Right atrium auricular region (tissue), 2 donors: ENCODE measurements around the gene SMIM21. TPM values are rescaled to one million over a fixed set of nuclear protein-coding genes. Genes with fewer than 3 reads are reported as not detected.

Experiments
- DNase-seq: peaks from one replicate; pipeline ENCODE4 v3.0.0-alpha.2; 2019; ENCODE audit warnings: low spot score
- H3K27ac ChIP-seq, 2 donors: fragments of 200-600 bp; sonication (generic); 1 replicate in 1 of 2; 2 replicates in 1 of 2; pipeline ENCODE4 v1.5.1; 2016 to 2019
- H3K27me3 ChIP-seq, 2 donors: fragments of 200-600 bp; sonication (generic); one replicate each; pipeline versions ENCODE4 v1.5.1 to v1.6.0; 2017 to 2019
- H3K36me3 ChIP-seq: fragments of 200-600 bp; sonication (generic); one replicate; pipeline ENCODE4 v1.5.1; 2016
- H3K4me1 ChIP-seq, 2 donors: fragments of 200-600 bp; sonication (generic); one replicate each; pipeline versions ENCODE4 v1.5.1 to v1.6.0; 2017 to 2019
- H3K4me3 ChIP-seq, 2 donors: fragments of 200-600 bp; sonication (generic); 1 replicate in 1 of 2; 2 replicates in 1 of 2; pipeline ENCODE4 v1.5.1; 2017 to 2019; ENCODE audit warnings: mild to moderate bottlenecking in 1 of 2, moderate library complexity in 1 of 2
- H3K9me3 ChIP-seq, 2 donors: fragments of 200-600 bp; sonication (generic); one replicate each; pipeline ENCODE4 v1.5.1; 2019
- CTCF ChIP-seq, 2 donors: fragments of 200-600 bp; sonication (generic); IDR thresholded peaks; one replicate each; pipeline ENCODE4 v1.5.1; 2019; ENCODE audit warnings: antibody characterized with exemption in 2 of 2
- total RNA-seq, 2 donors: library from RNA; depleted of rRNA; stranded (reverse); fragments of >200 nt; gene quantifications; one replicate each; pipeline ENCODE4 v1.1.0, GENCODE V29; 2016

Gene SMIM21
- total RNA-seq, 2 donors from 2014 or later, result not detected

DNA sequence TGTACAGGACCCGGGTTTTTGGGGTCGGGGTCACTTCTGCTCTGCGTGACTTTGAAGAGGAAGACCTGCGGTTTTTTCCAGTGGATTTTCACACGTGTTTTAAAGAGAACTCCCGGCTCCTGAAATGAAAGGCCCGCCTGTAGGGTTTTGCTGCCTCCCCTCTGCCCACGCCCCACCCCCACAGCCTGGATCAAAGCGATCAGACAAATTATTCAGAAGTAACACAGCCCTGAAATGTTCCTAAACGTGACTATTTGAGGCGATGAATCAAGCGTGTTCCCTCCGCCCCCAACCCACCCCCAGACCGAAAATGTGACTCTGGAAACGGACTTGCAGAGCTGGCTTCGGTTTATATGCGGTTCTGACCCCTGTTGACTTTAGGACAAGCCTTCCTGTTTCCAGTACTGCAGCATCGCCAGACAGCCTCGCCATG is 28.7 kb upstream of the SMIM21 start:
- H3K27me3 ChIP-seq, result no peaks in the 10 kb centered on the region
- peaks cover 0 to 8% of the 10 kb centered on the region in 2 donors for H3K9me3 ChIP-seq
- no peak for TF ChIP-seq CTCF (IDR thresholded peaks at IDR 0.05)
- H3K36me3 ChIP-seq, result no peaks in the 10 kb centered on the region
- peak overlapping the region in 1 of 2 donors; percentile 44 for H3K27ac ChIP-seq
- H3K4me3 ChIP-seq, result peak overlapping the region; percentile 39 to 61
- DNase-seq, result no peak
- peaks cover 0 to 4% of the 10 kb centered on the region in 2 donors for H3K4me1 ChIP-seq

DNA sequence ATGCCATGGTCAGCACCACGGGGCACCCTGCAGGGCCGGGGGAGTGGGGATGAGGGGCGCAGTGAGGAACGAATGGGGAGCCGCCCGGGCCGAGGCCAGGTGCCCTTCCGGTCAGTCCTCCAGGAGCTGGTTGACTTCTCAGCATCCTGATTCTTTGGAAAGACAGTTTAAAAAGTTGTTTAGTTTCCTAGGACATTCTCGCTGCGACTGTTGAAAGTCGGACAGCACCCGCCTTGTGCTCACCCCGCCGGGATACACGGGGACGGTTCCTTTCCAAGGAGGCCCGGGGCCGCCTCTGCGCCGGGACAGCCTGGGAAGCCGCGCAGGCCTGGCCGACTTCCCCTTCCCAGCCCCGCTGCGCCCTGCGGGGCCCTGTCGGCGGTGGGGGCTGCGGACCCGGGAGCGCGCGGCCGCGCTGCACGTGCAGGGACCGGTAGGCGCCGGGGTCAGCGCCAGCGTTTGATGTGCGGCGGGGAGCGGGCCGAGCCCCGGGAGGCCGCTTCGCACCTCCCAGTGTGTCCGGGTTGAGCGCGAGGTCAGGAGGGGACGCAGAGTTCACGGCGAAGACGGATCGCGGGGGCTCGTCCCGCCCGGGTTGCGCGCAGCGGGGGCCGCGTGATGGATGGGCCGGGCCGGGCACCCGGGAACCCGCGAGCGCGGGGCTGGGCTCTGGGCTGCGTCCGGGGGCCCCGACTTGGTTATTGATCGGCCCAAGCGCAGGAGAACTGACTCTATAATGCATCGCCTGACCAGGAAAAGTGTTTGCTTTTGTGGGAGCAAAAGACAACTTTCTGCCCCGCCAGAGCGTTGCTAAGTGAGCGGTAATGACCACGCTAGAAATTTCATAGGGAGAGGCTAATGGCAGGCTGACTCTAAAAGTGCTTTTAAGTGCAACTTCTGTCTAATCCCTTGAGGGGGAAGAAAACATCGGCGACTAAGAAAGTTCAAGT is 28.0 kb upstream of the SMIM21 start:
- Histone ChIP-seq H3K4me1 (peaks cover 0 to 4% of the 10 kb centered on the region in 2 donors), H3K9me3 (peaks cover 0 to 8% of the 10 kb centered on the region in 2 donors), H3K4me3 (peak overlapping the region; percentile 39 to 61), H3K27me3 (no peaks in the 10 kb centered on the region), H3K36me3 (no peaks in the 10 kb centered on the region), H3K27ac (peak overlapping the region; percentile 13 to 44)
- TF ChIP-seq CTCF (IDR thresholded peaks at IDR 0.05), result no peak
- no peak for DNase-seq

DNA sequence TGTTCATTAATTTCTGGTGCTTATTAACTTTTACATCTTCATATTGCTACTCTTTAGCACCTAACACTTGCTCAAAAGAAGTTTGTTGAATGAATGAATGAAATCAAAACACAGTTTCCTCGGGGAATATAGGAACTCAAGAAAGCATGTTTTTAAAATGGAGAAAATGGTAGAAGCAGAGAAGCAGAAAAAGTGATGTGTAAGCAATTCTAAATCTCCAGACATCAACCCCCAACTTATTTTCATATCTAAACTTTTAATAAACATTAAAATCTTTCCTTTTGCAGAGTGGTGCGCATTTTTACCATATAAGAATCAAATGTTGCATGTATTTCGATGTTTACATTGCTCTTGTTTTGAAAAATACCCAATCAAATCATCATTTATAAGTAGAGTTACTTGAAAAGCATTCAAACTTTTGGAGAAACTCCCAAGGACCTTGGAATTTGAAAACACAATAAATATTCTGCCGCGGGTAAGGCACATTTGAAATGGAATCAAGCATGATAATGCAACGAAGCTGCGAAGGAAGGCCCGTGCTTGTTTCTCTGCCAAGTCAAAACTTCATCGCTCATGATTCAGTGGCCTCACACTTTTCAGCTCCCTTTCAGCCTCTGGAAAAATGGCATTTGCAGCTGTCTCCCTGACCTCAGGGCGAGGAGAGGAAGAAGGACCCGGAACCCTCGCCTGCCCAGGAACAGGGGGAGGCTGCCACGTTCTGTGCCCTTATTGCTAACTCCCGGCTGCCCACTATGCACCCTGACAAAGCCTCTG is 26.7 kb upstream of the SMIM21 start:
- no peak overlapping the region for H3K27ac ChIP-seq
- no peaks in the 10 kb centered on the region for H3K36me3 ChIP-seq
- no peak for TF ChIP-seq CTCF (IDR thresholded peaks at IDR 0.05)
- H3K9me3 ChIP-seq, result peaks cover 0 to 8% of the 10 kb centered on the region in 2 donors
- no peaks in the 10 kb centered on the region for H3K27me3 ChIP-seq
- peaks cover 0 to 4% of the 10 kb centered on the region in 2 donors for H3K4me1 ChIP-seq
- no peak for DNase-seq
- no peak overlapping the region for H3K4me3 ChIP-seq

DNA sequence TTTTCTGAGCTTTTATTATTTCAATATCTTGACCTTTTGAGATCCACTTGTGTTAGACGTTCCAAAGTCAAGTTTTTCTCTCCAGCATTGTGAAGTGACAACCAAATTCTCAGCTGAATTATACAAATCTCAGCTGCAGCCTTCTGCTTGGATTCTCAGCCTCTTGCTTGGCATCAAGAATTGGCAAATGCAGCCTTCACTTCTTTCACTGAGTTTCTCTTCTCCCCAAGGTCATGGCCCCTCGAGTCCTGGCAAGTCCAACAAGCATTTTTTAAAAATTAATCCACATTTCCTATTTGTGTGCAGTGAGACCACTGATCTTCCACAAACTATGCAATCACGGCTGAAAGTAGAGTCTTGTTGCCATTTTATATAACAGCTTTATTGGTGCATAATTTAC is 23.4 kb upstream of the SMIM21 start:
- no peak overlapping the region for H3K27ac ChIP-seq
- no peaks in the 10 kb centered on the region for H3K27me3 ChIP-seq
- DNase-seq, result no peak
- H3K4me3 ChIP-seq, result no peak overlapping the region
- peaks cover 0 to 4% of the 10 kb centered on the region in 2 donors for H3K4me1 ChIP-seq
- no peaks in the 10 kb centered on the region for H3K36me3 ChIP-seq
- peaks cover 0 to 6% of the 10 kb centered on the region in 2 donors for H3K9me3 ChIP-seq
- no peak for TF ChIP-seq CTCF (IDR thresholded peaks at IDR 0.05)

- DNase-seq, result no peak
- no peaks in the 10 kb centered on the region for H3K4me1 ChIP-seq
- H3K27me3 ChIP-seq, result no peaks in the 10 kb centered on the region
- no peak overlapping the region for H3K27ac ChIP-seq
- H3K36me3 ChIP-seq, result no peaks in the 10 kb centered on the region
- no peaks in the 10 kb centered on the region for H3K9me3 ChIP-seq
- no peak for TF ChIP-seq CTCF (IDR thresholded peaks at IDR 0.05)
- H3K4me3 ChIP-seq, result no peak overlapping the region
These were observed 14.4 kb upstream of the SMIM21 start for GRCh38 chr18:75441896-75442295.
